Middle frontal gyrus (tissue), 1 donor: ENCODE results near the gene GIN1.
"Not testable (repeated sequence)": the region's sequence is repeated elsewhere in the genome, so short reads cannot be mapped to it uniquely, and the experiment has no call there.

Experiments
- DNase-seq: peaks from one replicate; pipeline ENCODE4 v3.0.0-alpha.2; 2015; ENCODE audit warnings: low spot score; ENCODE audit errors: extremely low spot score

Gene GIN1

DNA sequence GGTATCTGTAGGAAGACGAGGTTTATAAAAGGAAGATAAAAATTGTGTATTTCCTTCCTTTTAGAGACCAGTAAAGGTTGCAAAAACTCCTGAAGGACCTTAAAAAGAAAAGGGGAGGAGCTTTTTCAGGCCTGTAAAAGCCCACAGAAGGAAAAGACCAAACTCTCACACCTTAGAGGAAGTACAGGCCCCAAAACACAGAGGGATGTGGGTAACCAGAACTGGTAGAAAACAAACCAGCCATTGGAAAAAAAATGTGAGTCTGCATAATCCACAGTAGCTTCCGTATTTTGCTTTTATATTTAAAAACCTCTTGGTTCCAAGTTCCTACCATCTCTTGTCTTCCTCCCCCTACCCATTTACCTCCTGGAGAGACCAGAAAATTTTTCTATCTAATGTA lies 8.5 kb downstream of the GIN1 start:
- no peak for DNase-seq

DNA sequence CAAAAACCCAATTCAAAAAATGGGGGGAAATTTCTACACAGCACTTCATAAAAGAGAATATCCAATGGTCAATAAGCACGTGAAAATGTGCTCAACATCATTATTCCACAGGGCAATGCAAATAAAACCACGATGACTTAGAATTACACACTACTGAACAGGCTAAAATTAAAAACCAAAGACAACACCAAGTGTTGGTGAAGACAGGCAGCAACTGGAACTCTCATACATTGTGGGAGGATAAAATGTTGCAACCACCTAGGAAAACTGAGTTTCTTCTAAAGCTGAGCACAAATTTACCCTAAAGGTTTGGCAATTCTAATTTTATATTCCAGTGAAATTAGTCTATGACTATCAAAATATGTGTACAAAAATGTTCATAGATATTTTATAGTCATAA lies 9.5 kb downstream of the GIN1 start:
- no peak for DNase-seq

GRCh38 chr5:103109277-103109676 lies 10.7 kb downstream of the GIN1 start:
- DNase-seq, result no peak

DNA sequence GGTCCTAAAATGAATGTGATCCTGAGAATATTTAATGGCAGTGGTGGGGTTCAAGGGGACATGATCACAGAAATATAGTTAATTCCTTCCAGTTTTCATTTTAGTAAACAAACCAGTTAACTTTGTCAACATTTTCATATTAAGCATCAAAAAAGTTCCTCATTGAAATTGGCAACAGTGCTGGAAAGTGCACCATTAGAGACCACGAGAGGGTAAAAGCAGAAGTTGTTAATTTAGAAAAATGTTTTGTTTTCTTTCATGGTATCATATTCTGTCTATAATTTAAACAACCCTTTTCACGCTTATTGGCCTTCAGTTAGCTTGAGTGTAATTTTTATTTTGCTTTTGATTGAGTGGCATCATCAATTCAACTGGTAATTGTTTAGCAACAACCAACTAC lies 11.9 kb downstream of the GIN1 start:
- DNase-seq, result no peak

GRCh38 chr5:103102234-103102633 lies 17.7 kb downstream of the GIN1 start:
- no peak for DNase-seq

DNA sequence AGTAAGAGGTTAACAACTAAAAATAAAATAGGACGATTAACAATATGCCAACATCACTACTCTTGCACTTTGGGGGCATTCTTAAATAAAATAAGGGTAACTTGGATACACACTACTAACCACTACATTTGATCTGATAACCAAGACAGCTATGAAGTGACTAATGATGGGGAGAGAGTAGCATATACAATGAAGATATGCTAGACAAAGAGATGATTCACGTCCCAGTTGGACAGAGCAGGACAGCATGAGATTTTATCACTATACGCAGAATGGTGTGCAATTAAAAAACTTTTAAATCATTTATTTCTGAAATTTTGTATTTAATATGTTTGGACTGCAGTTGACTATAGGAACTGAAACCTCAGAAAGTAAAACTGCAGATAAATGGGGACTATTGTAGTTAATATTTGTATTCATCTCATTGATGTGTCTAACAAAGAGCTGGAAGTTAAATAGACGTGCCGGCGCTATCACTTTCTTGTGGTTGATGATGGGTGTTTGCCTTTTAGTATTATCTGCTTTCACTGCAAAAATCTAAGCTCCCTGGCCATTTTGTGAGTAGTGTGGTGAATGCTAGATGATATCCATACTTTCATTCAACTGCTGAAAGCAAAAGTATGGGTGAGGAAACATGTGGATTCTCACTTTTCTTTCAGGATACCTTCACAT lies 18.7 kb downstream of the GIN1 start:
- no peak for DNase-seq

GRCh38 chr5:103098993-103099392 lies 20.9 kb downstream of the GIN1 start:
- DNase-seq, result no peak

DNA sequence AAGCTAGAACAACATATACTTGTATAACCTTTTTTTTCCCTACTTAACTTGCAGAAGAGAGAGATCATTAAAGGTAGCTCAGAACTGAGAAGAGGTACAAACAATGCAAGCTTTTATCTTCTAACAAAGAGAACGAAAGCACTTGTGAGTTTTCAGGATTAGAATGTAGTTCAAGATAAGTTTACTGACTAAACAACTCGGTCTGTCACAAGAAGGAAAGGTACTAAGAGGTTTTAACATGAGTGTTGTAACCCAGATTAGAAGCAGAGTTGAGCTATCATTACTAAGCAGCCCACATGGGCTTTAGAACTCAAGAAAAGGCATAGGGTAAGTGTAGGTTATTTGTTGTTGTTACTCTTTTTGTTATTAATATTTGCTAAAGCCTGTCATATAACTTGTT lies 25.2 kb downstream of the GIN1 start:
- no peak for DNase-seq

DNA sequence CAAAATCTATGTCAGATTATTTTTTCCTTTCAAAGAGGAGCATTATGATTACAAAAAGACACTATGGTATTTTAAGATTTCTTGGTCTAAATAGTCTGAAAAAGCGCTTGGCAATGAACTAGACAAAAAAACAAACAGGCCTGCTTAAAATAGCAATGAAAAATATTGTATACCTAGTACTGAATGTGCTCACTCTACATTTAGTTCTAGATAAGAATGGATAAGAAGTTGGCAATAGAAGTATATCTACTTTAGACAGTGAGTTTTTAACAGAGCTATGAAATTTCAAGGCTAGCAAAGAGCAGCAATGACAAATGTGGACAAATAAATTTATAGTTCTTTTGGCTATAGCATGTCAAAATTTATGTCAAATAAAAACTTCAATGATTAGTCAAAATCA lies 26.2 kb downstream of the GIN1 start:
- DNase-seq, result no peak

DNA sequence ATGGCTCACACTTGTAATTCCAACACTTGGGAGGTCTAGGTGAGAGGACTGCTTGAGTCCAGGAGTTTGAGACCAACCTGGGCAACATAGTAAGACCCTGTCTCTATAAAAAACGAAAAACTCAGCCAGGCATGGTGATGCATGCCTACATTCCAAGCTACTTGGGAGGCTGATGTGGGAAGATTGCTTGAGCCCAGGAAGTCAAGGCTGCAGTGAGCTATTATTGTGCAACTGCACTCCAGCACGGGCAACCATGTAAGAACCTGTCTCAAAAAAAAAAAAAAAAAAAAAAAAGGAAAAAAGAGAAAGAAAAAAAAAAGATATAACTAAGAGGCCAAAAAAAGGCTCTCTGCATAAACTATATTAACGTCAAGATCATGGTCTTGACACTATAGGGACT lies 27.3 kb downstream of the GIN1 start:
- no peak for DNase-seq

DNA sequence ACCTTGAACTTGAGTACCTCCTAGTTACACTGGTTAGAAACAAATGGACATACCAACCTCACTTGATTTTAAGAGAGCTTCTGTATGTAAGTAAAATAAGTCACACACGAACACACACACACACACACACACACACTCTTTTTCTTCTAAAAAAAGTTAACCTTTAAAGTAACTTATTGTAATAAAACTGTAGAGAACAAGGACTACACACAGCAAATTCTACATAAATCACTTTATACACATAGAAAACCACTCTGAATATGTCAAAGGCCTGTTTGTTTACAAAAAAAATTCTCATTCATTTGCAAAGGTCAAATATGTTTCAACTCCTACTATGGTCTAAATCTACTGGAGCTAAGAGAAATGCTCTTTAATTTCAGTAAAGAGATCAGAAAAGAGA lies 29.1 kb downstream of the GIN1 start:
- no peak for DNase-seq

DNA sequence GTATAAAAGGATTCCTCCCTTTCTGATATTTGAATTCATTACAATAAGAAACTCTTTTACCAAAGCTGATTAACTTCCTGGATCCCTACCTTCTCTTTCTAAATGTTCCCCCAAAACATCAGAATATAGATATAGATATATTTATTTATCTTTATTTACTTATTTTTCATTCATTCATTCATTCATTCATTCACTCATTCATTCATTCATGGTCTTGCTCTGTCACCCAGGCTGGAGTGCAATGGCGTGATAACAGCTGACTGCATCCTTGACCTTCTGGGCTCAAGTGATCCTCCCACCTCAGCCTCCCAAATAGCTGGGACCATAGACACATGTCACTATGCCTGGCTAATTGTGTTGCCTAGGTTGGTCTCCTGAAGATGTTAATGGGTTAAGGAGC lies 30.7 kb downstream of the GIN1 start:
- no peak for DNase-seq

DNA sequence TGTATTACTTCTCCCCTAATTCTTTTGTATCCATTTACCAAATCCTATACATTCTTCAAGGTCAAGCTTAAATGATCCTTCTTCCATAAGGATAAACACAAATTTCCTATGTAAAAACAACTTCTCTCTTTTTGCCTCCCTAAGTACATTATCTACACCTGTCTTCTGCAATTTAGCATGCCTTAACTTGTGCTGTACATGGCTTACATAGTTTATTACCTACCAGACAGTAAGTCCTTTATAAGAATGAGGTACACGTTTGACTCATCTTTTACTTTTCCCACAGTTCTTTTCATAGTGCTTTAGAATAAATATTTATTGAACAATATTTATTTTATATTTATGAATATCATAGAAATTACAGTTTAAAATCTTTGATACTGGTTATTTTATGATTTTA lies 33.4 kb downstream of the GIN1 start:
- DNase-seq, result no peak

GRCh38 chr5:103079796-103080195 lies 40.1 kb downstream of the GIN1 start:
- DNase-seq, result no peak

GRCh38 chr5:103075442-103075841 lies 44.5 kb downstream of the GIN1 start:
- DNase-seq, result no peak

- not testable (repeated sequence) for DNase-seq
Observed at GRCh38 chr5:103073500-103073899, 46.4 kb downstream of the GIN1 start.

DNA sequence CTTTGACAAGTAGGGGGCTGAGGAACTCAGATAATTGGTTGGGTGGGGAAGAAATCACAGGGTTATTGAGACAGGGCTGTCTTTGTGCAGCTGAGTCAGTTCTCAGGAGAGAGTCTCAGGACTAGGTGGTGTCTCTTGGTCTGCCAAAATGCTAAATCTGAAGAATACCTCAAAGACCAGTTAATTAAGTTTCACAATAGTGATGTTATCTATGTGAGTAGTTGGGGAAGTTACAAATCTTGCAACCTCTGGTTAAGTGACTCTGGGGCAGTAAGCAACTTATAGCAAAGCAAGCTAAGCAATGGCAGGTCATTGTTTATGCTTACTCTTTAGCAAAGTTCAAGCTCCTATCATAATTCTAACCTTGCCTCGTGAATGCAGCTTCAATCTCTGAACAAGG lies 53.6 kb downstream of the GIN1 start:
- DNase-seq, result no peak

- DNase-seq, result no peak
Observed at GRCh38 chr5:103060424-103060954, 59.4 kb downstream of the GIN1 start.

- DNase-seq, result no peak
Observed at GRCh38 chr5:103059525-103059924, 60.4 kb downstream of the GIN1 start.

- no peak for DNase-seq
Observed at GRCh38 chr5:103057208-103058130, 62.5 kb downstream of the GIN1 start.

DNA sequence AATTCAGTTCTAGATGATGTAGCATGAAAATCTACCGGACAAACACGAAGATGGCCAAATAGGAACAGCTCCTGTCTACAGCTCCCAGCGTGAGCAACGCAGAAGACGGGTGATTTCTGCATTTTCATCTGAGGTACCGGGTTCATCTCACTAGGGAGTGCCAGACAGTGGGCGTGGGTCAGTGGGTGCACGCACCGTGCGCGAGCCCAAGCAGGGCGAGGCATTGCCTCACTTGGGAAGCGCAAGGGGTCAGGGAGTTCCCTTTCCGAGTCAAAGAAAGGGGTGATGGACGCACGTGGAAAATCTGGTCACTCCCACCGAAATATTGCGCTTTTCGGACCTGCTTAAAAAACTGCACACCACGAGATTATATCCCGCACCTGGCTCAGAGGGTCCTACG lies 73.2 kb downstream of the GIN1 start:
- DNase-seq, result not testable (repeated sequence)

- DNase-seq, result peak; percentile 33
Observed at GRCh38 chr5:103041071-103041676, 78.8 kb downstream of the GIN1 start.
